DMS114 treated with DMSO at 0.1 percent for 48 hours (cell line): ENCODE results near the gene A2M.
"Not testable (repeated sequence)": the region's sequence is repeated elsewhere in the genome, so short reads cannot be mapped to it uniquely, and the experiment has no call there.

Experiments
- DNase-seq: peaks from one replicate; lab custom pipeline; 2025; ENCODE audit not compliant: unreplicated experiment; lab: John Stamatoyannopoulos, UW

The A2M gene

DNA sequence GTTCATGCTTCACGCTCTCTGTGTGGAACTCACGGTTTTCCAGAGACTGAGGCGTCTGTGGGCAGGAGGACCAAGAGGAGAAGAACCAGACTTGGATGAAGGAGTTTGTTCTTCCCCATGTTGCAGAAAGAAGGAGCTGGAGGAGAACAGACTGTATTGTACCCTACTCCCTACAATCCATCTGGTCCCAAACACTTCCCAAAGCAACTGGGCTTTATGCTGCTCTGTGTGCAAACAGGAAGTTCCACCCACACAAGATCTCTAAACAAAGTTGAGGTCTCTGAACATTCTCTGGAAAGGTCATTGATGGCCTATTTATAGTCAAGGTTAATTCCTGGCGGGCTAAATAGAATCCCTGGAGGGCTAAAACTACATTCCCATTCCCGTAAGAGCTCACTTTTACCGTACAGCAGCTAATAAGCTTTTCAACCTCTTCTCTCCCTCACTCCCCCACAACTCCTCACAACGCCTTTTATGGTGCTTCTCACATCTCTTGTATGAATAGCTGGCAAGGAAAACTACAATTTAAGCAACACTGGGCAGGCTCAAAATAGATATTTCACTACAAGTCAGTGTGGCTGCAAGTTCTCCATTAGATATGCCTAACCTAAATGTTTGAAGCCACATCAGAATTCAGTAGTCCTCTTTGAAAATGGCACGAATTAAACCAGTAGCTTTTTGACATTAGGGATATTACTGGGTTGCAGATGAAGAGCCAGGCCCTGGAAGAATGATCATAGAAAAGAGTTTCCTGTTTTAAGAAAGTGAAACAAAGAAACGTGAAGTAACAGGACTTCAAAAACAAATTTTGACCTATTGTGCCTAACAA lies at the start of gene A2M:
TSS of gene A2M (minus strand) at position 189 of the 829 bp plus-strand sequence. CDS start at position 119, 70 bp downstream.
- no peak for DNase-seq

DNA sequence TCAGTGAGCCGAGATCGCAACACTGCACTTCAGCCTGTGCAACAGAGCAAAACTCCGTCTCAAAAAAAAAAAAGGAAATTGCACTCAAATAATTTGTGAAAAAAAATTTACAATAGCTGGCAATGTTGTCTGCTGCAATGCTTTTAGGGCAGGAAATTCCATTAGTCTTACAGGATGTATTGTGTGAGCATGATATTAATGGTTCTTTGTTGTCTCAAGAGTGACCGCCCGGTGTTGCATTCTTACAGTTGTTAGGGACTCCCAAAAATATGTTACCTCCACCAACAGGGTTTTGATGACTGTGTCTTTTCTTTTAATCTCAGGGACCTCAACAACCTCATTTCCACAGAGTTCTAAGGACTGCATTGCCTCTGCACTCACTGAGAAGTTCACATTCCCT lies 47.7 kb upstream of the A2M start:
- DNase-seq, result no peak

DNA sequence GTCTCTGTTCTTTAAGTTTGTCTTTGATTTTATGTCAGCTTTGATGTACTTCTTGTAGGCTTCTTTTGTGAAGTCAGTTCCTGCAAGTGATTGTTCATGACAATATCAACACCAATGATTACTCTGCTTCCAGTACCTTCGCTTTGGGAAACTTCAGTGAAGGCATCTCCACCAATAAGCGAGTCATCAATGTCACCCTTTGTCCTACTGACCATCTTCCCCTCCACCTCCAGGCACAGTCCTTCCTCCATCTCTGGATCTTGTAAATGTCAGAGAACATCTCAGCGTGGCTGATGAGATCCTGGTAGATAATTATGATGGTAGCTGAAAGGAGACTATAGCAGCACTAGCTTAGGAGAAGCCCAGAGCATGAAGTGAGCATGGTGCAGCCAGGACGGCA lies 40.4 kb upstream of the A2M start:
- no peak for DNase-seq

DNA sequence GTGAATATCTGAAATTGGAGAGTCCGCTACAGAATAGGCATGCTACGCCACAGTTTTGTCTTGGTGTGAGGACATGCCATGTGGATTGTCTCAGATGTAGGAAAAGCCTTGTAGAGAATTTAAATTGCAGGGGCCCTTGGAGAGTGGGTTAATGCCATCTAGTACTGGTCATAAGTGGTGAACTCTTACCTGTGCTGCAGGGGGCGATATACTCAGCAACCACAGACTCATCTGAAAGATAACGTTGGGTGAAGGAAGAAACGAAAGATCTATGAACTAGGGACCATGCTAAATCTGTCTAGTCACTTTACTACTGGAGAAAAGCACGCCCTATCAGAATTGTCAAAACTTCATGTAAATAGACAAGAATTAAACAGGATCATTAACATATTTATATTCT lies 33.7 kb upstream of the A2M start:
- DNase-seq, result no peak

DNA sequence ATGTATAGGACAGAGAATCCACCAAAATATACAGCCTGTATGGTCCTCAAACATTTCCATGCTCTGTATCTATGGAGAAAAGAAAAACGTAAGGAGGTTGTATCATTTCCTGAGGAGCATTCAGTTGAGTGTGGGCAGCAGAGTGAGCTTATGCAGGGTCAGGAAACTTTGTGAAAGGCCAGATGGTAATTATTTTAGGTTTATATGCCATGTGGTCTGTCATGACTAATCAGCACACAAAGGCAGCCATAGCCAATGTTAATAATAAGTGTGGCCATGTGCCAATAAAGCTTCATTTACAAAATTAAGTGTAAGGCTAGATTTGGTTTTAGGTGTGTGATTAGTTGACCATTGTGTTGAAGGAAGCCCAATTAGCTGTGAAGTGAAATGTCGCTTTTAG lies 33.2 kb upstream of the A2M start:
- DNase-seq, result no peak

DNA sequence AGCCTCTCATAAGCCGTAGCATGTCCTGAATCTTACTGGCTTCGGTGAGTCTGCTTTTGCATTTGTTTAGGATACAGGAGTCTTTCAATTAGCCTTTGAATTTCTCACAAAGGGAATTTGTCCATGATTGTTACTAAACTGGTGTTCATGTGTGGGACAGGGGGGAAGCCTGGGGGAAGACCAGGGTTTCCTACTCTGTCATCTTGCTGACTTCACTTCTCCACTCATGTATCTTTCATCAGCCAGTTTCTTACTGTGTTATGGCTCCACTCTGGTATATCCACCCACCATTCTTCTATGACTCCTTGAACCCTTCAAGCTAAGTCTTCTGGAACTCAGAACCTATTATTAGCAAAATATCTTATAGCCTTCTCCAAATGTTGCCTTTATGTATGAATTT lies 31.7 kb upstream of the A2M start:
- DNase-seq, result no peak

DNA sequence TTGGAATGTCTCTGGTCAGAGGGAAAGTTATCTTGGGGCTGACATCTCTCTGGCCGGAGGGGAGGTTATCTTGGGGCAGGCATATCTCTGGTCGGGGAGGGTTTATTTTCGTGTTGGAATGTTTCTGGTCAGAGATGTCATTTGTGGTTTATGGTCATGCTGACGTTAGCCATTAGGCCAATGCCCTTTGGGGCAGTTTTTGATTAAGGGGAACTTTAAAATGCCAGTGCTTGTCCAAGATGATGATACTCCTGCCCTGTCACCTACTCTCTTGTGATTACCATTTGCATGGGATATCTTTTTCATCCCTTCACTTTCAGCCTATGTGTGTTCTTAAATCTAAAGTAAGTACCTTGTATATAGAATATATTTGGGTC lies 29.0 kb upstream of the A2M start:
- DNase-seq, result no peak

DNA sequence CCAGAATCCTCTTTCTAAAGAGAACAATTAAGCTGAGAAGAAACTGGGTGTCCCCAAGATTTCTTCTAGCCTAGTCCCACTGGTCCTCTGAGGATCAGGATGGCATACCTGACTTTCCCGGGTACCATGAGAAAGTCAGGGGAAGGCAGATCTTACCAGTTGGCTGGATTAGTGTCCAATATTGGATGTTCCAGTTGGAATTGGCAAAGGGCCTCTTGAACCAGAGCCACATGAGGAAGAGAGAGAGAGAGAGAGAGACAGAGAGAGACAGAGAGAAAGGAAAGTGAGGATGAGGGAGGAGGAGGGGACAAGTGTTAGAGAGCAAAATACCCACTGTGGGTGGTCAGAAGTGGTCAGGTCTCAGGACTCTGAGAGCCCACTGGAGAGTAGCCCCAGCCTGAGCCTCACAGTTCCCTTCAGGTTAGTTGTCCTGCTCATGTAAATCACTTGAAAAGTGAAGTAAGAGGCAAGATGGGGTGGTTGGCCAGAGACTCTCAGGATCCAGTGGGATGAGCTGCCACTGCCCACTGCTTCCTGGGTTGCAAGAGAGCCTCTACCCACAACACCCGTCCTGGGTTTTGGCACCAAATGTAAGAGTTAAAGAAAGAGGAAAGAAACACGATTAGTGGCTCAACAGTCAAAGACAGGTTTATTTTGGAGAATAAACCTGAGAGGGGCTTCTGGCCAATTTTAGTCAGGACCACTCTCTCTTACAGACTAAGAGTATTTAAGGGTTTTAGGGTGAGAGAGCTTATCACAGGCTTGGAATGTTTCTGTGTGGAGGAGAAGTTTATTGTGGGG lies 28.4 kb upstream of the A2M start:
- DNase-seq, result no peak

DNA sequence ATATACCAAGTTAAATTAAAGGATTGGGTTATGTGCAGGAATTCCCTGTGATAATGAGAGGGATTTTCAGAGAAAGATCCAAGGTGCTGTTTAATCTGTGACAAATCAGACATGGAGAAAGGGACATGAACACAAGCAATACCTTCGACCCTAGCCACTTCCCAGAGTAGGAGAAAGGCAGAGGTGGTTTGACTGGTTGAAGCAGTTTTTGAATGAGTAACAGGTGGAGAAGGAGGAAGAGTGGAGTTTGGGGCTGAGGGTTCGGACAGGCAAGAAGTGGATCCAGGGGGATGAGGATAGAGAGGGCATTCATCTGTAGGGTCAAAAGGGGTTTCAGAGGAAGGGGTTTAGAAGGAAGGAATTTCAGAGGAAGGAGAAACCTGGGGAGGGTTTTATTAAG lies 27.4 kb upstream of the A2M start:
- DNase-seq, result no peak

DNA sequence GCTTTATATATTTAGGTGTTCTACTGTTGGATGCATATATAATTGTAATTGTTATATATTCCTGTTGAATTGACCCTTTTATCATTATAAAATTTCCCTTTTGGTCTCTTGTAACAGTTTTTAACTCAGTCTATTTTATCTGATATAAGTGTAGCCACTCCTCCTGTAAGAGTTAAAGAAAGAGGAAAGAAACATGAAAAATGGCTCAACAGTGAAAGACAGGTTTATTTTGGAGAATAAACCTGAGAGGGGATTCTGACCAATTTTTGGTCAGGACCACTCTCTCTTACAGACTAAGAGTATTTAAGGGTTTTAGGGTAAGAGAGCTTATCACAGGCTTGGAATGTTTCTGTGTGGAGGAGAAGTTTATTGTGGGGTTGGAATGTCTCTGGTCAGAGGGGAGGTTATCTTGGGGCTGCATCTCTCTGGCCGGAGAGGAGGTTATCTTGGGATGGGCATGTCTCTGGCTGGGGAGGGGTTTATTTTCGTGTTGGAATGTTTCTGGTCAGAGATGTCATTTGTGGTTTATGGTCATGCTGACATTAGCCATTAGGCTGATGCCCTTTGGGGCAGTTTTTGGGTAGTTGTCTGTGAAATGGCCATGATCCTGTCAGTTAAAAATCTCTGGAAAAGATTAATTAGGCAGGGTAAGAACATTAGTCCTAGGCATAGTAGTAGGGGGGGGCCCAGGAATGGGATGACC lies 24.0 kb upstream of the A2M start:
- not testable (repeated sequence) for DNase-seq

DNA sequence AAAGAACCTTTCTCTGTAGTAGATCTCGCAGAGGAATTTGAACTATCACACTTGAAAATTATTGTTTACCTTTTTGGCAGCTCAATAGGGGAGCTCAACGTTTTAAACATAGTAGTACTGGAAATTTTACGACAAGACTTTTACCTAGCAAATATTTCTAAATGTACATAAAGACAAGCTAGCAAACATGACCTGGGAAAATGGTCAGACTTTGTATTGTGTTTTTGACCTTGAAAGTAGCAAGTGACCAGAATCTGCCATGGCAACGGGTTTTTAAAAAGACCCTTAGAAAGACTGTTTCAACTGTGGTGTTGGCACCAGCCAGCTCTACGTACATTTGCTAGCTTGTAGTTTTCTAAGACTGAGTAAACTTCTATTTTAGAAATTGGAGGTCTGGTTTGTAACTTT lies 20.2 kb upstream of the A2M start:
- DNase-seq, result no peak

DNA sequence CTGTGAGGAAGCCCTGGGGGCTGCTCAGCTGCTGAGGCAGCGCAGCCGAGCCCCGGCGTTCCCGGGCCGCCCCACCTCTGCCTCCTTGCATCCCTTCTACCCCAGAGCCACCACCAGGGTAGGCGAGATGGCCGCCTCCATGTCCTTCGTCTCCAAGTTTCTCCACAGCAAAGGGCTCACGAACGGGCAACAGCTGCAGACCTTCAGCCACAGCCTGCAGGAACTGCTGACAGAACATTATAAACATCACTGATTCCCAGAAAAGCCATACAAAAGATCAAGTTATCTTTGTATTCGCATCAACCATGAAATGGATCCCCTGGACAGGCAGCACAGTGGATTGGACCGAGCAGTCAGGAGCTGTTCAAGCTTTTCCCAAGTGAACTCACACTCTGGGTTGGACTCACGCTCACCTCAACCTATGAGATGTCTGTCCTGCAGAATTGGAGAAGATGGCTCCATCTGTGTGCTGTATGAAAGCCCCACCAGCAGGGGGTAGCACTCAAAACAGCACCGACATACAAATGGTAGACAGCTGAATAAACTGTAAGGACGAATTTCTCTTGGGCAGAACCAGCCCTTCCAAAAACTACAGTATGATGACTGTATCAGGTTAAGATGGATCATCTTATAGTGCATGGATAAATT lies 19.4 kb upstream of the A2M start:
- no peak for DNase-seq

DNA sequence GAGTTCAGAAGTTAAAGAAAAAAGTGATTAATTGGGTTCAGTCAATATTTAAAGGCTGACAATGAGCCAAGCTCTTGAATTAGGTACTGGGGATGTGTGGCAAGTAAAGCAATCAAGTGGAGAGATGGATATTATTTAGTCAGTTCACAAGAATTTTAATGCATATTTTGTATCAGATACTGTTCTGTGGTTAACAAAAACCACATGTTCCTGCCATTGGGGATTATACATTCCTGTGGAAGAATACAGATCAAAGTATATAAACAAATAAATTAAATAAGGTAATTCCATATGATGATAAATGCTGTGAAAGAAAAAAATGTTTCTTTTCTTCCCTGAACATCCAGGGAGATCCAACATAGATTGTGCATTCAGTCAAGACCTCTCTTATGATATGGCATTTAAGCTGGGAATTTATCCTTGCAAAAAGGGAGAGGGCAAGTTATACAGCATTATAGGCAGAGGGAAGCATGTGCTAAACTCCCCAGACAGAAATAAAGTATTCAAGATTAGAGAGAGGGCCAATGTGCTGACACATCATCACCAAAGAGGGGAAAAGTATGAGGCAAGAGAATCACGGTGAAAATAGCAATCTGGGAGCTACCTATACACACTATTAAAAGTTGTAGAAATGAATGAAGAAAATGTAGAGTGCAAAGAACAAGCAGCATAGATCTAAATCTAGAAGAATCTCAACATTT lies 17.6 kb upstream of the A2M start:
- no peak for DNase-seq

DNA sequence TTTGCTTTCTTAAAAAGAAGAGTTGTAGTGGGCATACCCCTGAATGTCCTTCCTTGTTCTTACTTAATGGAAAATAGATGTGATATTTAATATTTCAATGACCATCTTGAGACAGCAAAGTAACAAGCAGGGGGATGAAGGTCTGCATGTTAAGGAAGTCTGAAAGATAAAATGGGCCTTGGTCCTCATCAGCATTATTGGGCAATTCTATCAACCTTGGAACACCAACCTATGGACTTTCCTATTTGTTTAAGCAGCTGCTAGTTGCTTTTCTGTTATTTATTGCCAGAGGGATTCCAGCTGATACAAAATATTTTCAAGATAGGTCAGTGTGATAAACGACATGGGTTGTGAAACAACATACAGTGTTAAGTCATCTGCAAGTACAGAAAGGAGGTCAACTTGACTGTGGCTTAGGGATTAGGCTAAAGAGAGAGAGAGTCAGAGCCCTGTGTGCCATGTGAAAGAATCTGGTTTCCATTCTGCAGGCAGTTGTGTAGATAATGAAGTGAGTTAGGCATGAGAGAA lies 16.4 kb upstream of the A2M start:
- DNase-seq, result no peak

DNA sequence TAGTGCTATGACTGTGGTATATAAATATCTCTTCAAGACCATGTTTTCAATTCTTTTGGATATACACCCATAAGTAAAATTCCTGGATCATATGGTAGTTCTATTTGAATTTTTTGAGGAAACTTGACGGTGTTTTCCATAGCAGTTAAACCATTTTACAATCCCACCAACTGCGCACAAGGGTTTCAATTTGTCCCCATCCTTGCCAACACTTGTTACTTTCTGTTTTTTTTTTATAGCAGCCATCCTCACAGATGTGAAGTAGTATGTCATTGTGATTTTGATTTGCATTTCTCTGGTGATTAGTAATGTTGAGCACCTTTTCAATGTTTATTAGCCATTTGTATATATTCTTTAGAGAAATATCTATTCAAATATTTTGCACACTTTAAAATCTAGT lies 14.5 kb upstream of the A2M start:
- DNase-seq, result no peak

DNA sequence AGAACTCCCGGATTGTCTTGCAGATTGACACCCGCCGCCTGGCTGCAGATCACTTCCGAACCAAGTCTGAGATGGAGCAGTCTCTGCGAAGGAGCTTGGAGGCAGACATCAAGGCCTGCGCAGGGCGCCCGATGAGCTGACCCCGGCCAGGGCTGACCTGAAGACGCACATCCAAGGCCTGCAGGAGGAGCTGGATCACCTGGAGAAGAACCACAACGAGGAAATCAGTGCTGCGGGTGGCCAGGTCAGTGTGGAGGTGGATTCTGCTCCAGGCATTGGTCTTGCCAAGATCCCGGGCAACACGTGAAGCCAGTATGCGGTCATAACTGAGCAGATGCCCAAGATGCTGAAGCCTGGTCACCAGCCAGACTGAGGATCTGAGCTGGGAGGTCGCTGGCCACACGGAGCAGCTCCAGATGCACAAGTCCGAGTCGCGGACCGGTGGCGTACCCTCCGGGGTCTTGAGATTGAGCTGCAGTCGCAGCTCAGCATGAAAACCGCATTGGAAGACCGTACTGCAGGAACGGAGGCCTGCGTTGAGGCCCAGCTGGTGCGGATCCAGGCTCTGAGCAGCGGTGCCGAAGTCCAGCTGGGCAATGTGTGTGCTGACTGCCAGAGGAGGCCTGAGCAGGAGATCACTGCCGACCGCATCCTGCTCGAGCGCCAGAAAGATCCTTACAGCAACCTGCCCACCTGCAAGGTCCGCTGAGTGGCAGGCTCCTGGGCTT lies 12.4 kb upstream of the A2M start:
- DNase-seq, result no peak

DNA sequence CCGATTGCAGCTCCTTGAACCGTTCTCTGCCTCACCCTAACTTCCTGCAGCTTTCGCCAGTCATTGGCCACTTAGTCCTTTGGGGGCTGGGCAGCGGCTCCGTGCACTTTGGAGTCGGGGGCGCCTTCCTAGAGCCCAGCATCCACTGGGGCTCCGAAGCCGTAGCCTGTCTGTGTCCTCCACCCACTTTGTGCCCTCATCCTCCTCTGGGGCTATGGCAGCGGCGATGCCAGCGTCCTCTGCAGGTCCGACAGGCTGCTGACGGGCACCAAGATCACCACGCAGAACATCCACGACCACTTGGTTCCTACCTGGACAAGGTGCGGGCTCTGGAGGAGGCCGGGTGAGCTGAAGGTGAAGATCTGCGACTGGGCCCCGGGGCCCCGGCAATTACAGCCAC lies 11.8 kb upstream of the A2M start:
- DNase-seq, result no peak

DNA sequence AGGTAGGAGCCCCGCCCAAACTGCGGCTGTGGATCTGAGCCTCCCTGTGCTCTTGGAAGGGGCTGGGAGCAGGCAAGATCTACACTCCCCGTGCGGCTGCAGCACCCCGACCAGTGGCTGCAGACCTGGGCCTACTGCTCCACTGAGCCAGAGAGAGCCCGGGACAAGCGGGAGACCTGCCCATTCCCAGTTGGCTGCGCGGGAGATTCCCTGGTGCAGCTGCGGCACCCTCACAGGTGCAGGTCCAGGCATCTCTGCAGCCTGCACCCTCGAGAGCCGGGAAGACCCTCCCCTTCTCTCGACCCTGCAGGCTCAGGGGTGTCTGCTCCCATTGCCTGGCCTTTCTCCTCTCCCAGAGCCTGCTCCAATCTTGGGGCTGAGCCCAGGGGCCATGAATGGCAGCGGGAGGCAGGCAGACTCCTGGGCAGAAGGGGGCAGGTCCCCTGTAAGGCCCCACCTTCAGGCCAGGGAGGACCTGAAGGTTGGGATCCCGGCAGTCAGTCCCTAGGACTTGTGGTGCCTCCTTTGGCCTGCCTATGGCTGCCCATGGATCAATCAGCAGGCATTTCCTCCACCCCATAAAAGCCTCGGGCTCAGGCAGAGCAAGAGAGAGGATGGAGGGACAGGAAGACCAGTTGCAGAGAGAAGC lies 8.8 kb upstream of the A2M start:
- DNase-seq, result no peak

DNA sequence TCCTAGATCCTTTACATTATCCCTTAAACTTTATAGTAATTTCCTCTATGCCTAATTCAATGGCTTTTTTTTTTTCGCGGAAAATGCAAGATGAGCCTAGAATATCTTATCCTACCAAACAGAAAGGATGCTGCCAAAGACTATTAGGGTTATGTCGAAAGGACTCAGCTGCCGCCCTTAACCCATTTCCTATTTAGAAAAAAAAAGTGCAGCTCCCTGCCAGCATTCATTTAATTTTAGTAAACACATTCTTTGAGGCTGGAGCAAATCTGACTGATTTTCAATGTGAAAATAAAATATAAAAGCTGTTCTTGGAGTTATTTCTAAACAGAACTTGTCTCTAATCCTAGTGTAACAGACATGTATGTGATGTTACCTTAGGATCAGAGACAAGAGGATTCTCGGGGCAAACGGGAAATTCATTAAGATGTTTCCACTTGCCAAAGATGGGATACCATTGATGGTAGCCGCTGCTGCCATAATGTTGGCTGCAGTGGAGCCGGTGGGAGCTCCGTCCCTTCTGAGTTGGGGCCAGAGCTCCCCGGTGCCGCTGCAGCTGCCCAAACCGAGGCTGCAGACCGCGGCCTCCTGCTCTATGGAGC lies 8.2 kb upstream of the A2M start:
- DNase-seq, result no peak
